HG03139 (cell line): ENCODE results near the gene PYGO2.
"Not testable (repeated sequence)": the region's sequence is repeated elsewhere in the genome, so short reads cannot be mapped to it uniquely, and the experiment has no call there.

Experiments
- ATAC-seq: cut with Tn5 transposase; IDR thresholded peaks from one replicate; pipeline ENCODE4 v1.9.1; 2021; ENCODE audit not compliant: unreplicated experiment

The PYGO2 gene

DNA sequence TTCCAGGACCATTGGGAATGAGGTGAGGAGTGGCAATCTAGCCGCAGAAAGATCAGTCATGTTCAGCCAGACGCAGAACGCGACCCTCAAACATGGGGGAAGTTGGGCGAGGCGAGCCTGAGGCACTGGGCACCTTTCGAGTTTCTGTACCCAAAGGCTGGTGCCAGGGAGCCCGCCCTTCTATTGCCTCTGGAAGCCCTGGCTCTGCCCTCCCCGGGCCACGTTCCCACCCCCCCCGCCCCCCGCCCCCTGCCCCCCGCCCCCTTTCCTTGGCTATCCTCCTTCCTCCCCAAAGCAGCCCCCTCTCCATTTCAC lies 38.8 kb upstream of the PYGO2 start:
- no peak for ATAC-seq

DNA sequence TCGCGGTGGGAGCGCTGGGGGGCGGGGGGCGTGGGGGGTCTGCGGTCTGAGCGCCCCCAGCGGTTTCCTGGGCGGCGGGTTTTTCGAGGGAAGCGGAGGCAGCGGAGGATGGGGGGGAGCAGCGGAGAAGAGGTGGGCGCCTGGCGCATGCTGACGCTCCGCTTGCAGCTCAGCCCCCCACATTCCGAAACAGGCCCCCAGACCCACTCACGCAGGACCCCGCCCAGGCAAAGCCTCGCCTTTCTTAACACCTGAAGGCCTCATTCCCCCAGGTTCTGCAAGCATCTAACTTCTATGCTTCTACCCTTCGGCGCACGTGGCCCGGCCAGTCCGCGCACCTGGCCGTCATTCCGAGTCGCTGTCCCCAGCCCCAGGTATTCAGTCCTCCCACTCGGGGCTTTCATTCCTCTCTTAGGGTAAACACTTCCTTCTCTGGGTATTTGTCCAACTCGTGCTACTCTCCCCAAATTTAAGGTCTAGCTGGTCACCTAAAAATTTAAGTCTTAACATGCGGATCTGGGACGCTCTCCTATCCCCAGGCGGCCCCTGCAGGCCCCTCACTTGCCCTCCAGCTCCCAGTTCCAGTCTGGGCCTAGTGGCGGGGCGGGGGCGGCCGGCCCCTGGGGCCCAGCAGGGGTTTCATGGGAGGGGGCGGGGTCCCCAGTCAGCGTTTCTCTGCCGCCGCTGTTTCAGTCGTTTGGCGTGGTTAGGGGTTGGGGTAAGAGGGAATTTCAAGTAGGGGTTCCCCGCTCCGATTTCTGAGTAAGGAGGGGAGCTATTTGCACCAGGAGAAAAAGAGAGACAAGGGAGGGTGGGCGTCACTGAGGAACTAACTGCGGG lies 38.2 kb upstream of the PYGO2 start:
- ATAC-seq: no peak

DNA sequence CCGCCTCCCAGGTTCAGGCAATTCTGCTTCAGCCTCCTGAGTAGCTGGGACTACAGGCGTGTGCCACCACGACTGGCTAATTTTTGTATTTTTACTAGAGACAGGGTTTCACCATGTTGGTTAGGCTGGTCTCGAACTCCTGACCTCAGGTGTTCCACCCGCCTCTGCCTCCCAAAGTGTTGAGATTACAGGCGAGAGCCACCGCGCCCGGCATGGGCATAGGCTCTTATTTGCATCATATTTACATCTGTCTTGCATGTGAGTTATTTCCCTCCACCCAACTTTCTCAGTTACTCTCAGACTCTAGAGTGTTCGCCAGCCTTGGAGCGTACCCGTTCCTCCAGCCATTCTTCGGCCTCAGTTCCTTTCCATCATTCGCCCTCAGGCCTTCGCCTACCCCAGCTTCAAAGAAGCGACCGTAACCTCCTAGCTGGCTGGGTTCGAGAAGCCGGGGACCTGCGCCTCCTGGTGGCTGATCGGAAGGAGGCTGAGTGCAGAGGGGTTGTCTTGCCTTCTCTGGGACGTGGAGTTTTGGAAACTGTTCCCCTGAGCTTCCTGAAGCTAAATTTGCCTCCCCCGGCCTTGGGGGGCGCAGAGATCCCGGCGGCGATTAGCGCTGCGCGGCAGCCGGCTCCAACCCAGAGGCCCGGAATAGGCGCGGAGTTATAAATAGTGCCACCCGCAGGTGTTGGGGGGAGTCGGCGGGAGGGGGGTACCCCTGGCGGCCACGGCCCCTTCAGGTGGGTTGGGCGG lies 37.4 kb upstream of the PYGO2 start:
- no peak for ATAC-seq

DNA sequence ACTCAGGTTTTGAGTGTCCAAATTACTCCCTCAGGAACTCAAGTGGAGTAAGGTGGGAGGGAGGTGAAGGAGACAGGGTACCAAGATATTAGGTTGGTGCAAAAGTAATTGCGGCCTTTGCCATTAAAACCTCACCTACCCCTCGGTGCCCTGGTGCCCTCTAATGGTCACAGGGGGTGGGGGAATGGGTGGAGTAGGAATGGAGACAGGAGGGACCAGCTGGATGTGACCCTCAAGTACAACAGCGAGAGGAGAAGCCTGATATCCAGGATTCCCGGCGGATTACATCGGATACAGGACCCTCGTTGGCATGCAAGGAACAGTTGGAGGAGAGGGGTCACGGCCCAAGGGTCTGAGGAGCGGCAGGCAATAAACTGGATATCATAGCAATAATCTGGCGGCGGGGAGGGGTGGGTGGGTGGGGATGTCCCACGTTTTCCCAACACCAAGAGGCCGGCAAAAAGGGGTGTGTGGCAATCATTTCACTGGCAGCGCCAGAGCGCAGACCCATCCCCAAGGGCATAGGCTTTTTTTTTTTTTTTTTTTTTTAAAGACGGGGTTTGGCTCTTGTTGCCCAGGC lies 36.7 kb upstream of the PYGO2 start:
- ATAC-seq: no peak

DNA sequence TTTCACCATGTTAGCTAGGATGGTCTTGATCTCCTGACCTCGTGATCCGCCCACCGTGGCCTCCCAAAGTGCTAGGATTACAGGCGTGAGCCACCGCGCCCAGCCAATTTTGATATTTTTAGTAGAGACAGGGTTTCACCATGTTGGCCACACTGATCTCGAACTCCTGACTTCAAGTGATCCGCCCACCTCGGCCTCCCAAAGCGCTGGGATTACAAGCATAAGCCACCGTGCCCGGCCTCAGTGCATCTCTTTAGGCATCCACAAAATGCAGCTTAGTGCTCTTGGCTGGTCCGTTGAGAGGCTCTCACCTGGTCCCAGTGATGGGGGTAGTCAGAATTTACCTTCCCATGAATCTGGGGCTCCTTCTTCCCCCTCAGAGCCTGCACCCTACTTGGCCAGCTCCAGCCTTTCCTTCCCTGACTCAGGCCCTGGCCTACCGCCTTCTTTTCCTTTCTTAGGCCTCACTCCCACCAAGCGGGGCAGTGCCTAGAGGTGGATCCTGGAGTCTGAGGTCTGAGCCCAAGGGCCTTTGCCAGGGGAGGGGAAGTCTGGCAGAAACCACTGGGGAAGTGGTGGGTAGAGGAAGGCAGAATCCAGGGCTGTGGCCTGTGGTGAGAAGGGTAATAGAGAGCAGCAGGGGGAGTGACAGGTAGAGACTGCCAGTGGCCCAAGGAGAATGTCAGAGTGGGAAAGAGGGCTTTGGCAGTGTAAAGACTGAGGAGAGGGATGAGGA lies 35.6 kb upstream of the PYGO2 start:
- ATAC-seq: no peak

DNA sequence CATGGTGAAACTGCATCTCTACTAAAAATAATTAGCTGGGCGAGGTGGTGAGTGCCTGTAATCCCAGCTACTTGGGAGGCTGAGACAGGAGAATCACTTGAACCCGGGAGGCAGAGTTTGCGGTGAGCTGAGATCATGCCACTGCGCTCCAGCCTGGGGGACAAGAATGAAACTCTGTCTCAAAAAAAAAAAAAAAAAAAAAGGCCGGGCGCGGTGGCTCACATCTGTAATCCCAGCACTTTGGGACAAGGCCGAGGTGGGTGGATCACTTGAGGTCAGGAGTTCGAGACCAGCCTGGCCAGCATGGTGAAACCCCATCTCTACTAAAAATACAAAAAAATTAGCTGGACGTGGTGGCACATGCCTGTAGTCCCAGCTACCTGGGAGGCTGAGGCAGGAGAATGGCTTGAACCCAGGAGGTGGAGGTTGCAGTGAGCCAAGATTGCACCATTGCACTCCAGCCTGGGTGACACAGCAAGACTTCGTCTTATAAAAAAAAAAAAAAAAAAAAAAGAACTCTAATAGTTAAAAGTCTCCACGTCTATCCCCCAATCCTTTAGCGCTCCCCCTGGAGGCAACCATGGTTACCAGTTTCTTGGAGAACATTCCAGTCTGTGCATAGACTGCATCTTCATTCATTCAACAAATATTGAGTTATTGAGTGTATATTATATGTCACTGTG lies 33.9 kb upstream of the PYGO2 start:
- not testable (repeated sequence) for ATAC-seq

- no peak for ATAC-seq
Measured at GRCh38 chr1:154994591-154994990, 33.0 kb upstream of the PYGO2 start.

GRCh38 chr1:154994269-154994587 lies 32.6 kb upstream of the PYGO2 start:
- ATAC-seq: no peak

- no peak for ATAC-seq
Measured at GRCh38 chr1:154993572-154994268, 32.1 kb upstream of the PYGO2 start, which contains the start of gene LENEP. TSS of gene LENEP (plus strand) at chr1:154993586. CDS start at chr1:154993608, 22 bp downstream.

DNA sequence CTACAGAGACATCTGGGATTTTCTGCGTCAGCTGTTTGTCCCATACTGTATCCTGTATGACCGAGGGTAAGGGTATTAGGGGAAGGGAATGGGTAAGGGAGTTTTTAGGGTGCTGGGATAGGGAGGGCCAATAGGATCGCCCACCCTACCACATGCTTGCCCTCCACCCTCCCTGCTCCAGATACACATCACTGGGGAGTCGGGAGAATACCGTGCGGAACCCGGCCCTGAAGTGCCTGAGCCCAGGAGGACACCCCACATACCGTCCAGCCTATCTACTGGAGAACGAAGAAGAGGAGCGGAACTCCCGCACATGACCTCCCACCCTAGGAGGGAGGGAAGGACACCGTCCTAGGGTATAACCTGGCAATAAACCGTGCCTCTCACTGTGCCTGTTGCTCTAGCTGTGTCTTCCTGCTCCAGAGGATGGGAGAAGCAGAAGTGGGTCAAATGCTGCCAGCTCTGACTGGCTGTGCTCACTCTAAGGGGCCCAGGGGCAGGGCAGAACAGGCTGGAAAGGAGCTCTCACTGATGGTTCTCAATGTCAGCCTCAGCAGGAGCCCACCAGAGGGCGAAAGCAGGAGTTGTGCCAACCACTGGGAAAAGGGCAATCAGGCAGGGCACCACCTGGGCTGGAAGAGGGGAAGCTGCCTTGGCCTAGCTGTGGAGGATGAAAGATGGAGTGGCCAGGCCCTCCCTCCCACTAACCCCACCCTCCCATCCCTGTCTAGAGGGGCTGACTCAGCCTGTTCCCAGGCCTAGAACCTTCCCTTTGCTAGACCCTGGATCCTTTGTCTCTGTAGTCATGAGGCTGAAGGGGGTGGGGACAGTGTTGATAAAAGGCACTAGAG lies 31.4 kb upstream of the PYGO2 start:
- ATAC-seq: no peak

- no peak for ATAC-seq
Measured at GRCh38 chr1:154990276-154990675, 28.7 kb upstream of the PYGO2 start.

DNA sequence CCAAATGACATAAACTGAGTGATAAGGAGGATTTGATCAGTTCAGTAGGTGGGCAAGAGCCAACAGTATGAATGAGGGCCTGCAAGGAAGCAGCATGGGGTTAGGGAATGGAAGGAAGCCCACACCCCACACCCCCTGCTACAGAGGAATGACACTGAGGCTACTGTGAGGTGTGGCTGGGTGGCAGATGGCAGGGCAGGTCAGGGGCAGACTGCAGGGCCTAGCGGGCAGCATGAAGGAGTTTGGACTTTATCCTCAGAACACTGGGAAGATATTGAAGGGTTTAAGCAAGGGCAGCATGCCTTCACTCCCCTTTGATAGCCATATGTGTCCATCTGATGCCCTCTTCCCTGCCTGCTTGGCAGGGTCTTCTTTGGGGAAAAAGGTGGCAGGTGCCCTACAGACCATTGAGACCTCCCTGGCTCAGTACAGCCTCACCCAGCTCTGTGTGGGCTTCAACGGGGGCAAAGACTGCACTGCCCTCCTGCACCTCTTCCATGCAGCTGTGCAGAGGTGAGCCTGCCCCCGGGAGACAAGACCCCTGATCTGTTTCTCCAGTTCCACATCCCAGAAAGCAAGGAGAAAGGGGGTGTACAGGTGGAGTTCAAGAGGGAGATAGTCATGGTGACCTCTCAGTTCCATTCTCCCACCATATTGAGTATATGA lies 27.7 kb upstream of the PYGO2 start:
- no peak for ATAC-seq

DNA sequence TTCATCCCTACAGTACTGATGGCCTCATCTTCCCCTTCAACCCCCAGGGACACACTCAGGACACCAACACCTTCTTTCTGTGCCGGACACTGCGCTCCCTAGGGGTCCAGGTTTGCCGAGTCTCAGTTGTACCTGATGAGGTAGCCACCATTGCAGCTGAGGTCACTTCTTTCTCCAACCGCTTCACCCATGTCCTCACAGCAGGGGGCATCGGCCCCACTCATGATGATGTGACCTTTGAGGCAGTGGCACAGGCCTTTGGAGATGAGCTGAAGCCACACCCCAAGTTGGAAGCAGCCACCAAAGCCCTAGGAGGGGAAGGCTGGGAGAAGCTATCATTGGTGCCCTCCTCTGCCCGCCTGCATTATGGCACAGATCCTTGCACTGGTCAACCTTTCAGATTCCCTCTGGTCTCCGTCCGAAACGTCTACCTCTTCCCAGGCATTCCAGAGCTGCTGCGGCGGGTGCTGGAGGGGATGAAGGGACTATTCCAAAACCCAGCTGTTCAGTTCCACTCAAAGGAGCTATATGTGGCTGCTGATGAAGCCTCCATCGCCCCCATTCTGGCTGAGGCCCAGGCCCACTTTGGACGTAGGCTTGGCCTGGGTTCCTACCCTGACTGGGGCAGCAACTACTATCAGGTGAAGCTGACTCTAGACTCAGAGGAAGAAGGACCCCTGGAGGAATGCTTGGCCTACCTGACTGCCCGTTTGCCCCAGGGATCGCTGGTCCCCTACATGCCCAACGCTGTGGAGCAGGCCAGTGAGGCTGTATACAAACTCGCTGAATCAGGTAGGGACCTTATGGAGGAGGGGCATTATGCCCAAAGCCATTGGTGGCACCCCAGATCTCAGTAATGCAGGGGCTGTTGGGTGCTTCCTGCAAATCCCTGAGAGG lies 26.7 kb upstream of the PYGO2 start:
- no peak for ATAC-seq

GRCh38 chr1:154987326-154987725 lies 25.7 kb upstream of the PYGO2 start:
- ATAC-seq: no peak

- ATAC-seq: not testable (repeated sequence)
Measured at GRCh38 chr1:154986736-154987135, 25.2 kb upstream of the PYGO2 start.

GRCh38 chr1:154983776-154984466 lies 22.3 kb upstream of the PYGO2 start:
- ATAC-seq: no peak

- ATAC-seq: peak; percentile 96
Measured at GRCh38 chr1:154982897-154983648, 21.5 kb upstream of the PYGO2 start, which contains the start of gene FLAD1. TSS of gene FLAD1 (plus strand) at chr1:154983344. CDS start at chr1:154983695, 351 bp downstream.
